H9 (cell line): ENCODE data around the gene TMEM131. TPM values are rescaled to one million over a fixed set of nuclear protein-coding genes. Genes with fewer than 3 reads are reported as not detected.

Source experiments
- DNase-seq: peaks from one replicate; pipeline ENCODE4 v3.0.0-alpha.2; 2017
- H2AFZ ChIP-seq: one replicate; pipeline ENCODE4 v1.6.1; 2013; ENCODE audit warnings: mild to moderate bottlenecking, low read length, control low read depth, moderate library complexity
- H2AK5ac ChIP-seq: 2 replicates; pipeline ENCODE4 v1.6.1; 2013; ENCODE audit warnings: low read length, control low read depth, mixed read lengths; ENCODE audit not compliant: insufficient read length
- H2BK120ac ChIP-seq: one replicate; pipeline ENCODE4 v1.6.1; 2013; ENCODE audit warnings: low read depth, mild to moderate bottlenecking, low read length, control low read depth, inconsistent platforms; ENCODE audit not compliant: poor library complexity, severe bottlenecking
- H2BK12ac ChIP-seq: 2 replicates; pipeline ENCODE4 v1.6.1; 2013; ENCODE audit warnings: low read length, control low read depth, mixed read lengths, low read depth; ENCODE audit not compliant: insufficient read length
- H2BK15ac ChIP-seq: 2 replicates; pipeline ENCODE4 v1.6.1; 2013; ENCODE audit warnings: low read depth, low read length, control low read depth
- H2BK20ac ChIP-seq: one replicate; pipeline ENCODE4 v1.6.1; 2013; ENCODE audit warnings: low read depth, mild to moderate bottlenecking, low read length, control low read depth, inconsistent platforms; ENCODE audit not compliant: poor library complexity, severe bottlenecking
- H2BK5ac ChIP-seq: 2 replicates; pipeline ENCODE4 v1.6.1; 2013; ENCODE audit warnings: low read length, control low read depth, mixed read lengths; ENCODE audit not compliant: insufficient read length
- H3K14ac ChIP-seq: 2 replicates; pipeline ENCODE4 v1.6.1; 2013; ENCODE audit warnings: low read length, control low read depth; ENCODE audit not compliant: insufficient read depth
- H3K18ac ChIP-seq: 2 replicates; pipeline ENCODE4 v1.6.1; 2013; ENCODE audit warnings: low read depth, mild to moderate bottlenecking, mixed read lengths, low read length, control low read depth; ENCODE audit not compliant: insufficient read length
- H3K23ac ChIP-seq: 2 replicates; pipeline ENCODE4 v1.6.1; 2013; ENCODE audit warnings: low read length, control low read depth, mixed read lengths, low read depth; ENCODE audit not compliant: insufficient read length
- H3K23me2 ChIP-seq: 2 replicates; pipeline ENCODE4 v1.6.1; 2013; ENCODE audit warnings: low read depth, mild to moderate bottlenecking, mixed read lengths, low read length, control low read depth; ENCODE audit not compliant: insufficient read length, poor library complexity, severe bottlenecking
- H3K27ac ChIP-seq: 2 replicates; pipeline ENCODE4 v1.5.1; 2013; ENCODE audit warnings: low read length, control low read depth, mixed read lengths, low read depth; ENCODE audit not compliant: insufficient read length
- H3K27me3 ChIP-seq: 2 replicates; pipeline ENCODE4 v1.6.1; 2013; ENCODE audit warnings: low read length, control low read depth, inconsistent platforms; ENCODE audit not compliant: insufficient read depth
- H3K4ac ChIP-seq: 2 replicates; pipeline ENCODE4 v1.6.1; 2013; ENCODE audit warnings: low read depth, mild to moderate bottlenecking, control low read depth, inconsistent platforms, low read length, moderate library complexity
- H3K4me1 ChIP-seq: 2 replicates; pipeline ENCODE4 v1.6.1; 2013; ENCODE audit warnings: low read length, control low read depth, inconsistent platforms; ENCODE audit not compliant: insufficient read depth
- H3K4me2 ChIP-seq: 2 replicates; pipeline ENCODE4 v1.6.1; 2013; ENCODE audit warnings: low read length, control low read depth, mixed read lengths; ENCODE audit not compliant: insufficient read length, insufficient read depth
- H3K56ac ChIP-seq: 2 replicates; pipeline ENCODE4 v1.6.1; 2013; ENCODE audit warnings: low read depth, mild to moderate bottlenecking, mixed read lengths, low read length, control low read depth; ENCODE audit not compliant: insufficient read length
- H3K79me1 ChIP-seq: 2 replicates; pipeline ENCODE4 v1.6.1; 2013; ENCODE audit warnings: low read depth, mild to moderate bottlenecking, moderate library complexity, low read length, control low read depth, inconsistent platforms; ENCODE audit not compliant: insufficient read depth, poor library complexity, severe bottlenecking
- H3K79me2 ChIP-seq: 2 replicates; pipeline ENCODE4 v1.6.1; 2013; ENCODE audit warnings: low read length, control low read depth, inconsistent platforms; ENCODE audit not compliant: insufficient read depth
- H3K9ac ChIP-seq: 2 replicates; pipeline ENCODE4 v1.6.1; 2013; ENCODE audit warnings: low read length, control low read depth, mixed read lengths; ENCODE audit not compliant: insufficient read length; ENCODE audit errors: extremely low read depth
- H3K9me3 ChIP-seq: one replicate; pipeline ENCODE4 v1.6.1; 2013; ENCODE audit warnings: low read depth, low read length, inconsistent platforms; ENCODE audit not compliant: control insufficient read depth
- H3T11ph ChIP-seq: one replicate; pipeline ENCODE4 v1.6.1; 2013; ENCODE audit warnings: mild to moderate bottlenecking, low read length, control low read depth, inconsistent platforms
- H4K20me1 ChIP-seq: one replicate; pipeline ENCODE4 v1.6.1; 2013; ENCODE audit not compliant: control insufficient read depth, insufficient read length, insufficient read depth
- H4K5ac ChIP-seq: 2 replicates; pipeline ENCODE4 v1.6.1; 2013; ENCODE audit warnings: low read depth, mild to moderate bottlenecking, mixed read lengths, low read length, control low read depth; ENCODE audit not compliant: insufficient read length
- H4K8ac ChIP-seq: replicated peaks from 2 replicates; pipeline ENCODE4 v1.6.1; 2013; ENCODE audit warnings: low read length, control low read depth, mixed read lengths, low read depth; ENCODE audit not compliant: insufficient read length
- H4K91ac ChIP-seq: 2 replicates; pipeline ENCODE4 v1.6.1; 2013; ENCODE audit warnings: low read depth, mild to moderate bottlenecking, moderate library complexity, mixed read lengths, low read length, control low read depth; ENCODE audit not compliant: insufficient read length
- H3K27ac Mint-ChIP-seq, 3 experiments: 2 replicates in 2 of 3; 3 replicates in 1 of 3; pipeline ENCODE4 v1.8.0; 2020 to 2021; ENCODE audit warnings: mixed read lengths in 3 of 3, mild to moderate bottlenecking in 1 of 3, moderate library complexity in 1 of 3
- H3K27me3 Mint-ChIP-seq: 2 replicates; pipeline ENCODE4 v1.8.0; 2021; ENCODE audit warnings: low read depth, mild to moderate bottlenecking, moderate library complexity, mixed read lengths
- H3K36me3 Mint-ChIP-seq, 3 experiments: 2 replicates in 2 of 3; 3 replicates in 1 of 3; pipeline ENCODE4 v1.8.0; 2020 to 2021; ENCODE audit warnings: low read depth in 3 of 3, mixed read lengths in 3 of 3; ENCODE audit not compliant: insufficient read depth in 1 of 3
- H3K4me1 Mint-ChIP-seq, 2 experiments: 2 replicates each; pipeline ENCODE4 v1.8.0; 2020; ENCODE audit warnings: mixed read lengths in 2 of 2
- H3K4me3 Mint-ChIP-seq, 2 experiments: 2 replicates in 1 of 2; 3 replicates in 1 of 2; pipeline ENCODE4 v1.8.0; 2020 to 2021; ENCODE audit warnings: mild to moderate bottlenecking in 2 of 2, mixed read lengths in 2 of 2, moderate library complexity in 1 of 2
- H3K9me3 Mint-ChIP-seq, 2 experiments: 2 replicates in 1 of 2; 3 replicates in 1 of 2; pipeline ENCODE4 v1.8.0; 2020; ENCODE audit warnings: mild to moderate bottlenecking in 2 of 2, mixed read lengths in 2 of 2, moderate library complexity in 1 of 2
- WGBS: extraction: QIAGEN DNeasy Blood & Tissue Kit; methylation state at CpG from one replicate; pipeline ENCODE4 v1.1.7; 2013; ENCODE audit warnings: missing lambda C conversion rate, low lambda C conversion rate, mixed read lengths; ENCODE audit not compliant: insufficient read length; ENCODE audit errors: extremely low coverage; 5-methylcytosine and 5-hydroxymethylcytosine counted together
- total RNA-seq: library from RNA; stranded (reverse); gene quantifications from 2 replicates; pipeline ENCODE4 v1.2.1, GENCODE V29; 2021
- TF ChIP-seq, protein P1 (sequence below): fragments of 200-600 bp; sonication (generic); conservative IDR thresholded peaks from 3 replicates; pipeline ENCODE4 v1.8.0; 2021; ENCODE audit warnings: antibody characterized with exemption, mild to moderate bottlenecking

Gene TMEM131
- total RNA-seq, 1 experiment from 2014 or later = 20.9 TPM

DNA sequence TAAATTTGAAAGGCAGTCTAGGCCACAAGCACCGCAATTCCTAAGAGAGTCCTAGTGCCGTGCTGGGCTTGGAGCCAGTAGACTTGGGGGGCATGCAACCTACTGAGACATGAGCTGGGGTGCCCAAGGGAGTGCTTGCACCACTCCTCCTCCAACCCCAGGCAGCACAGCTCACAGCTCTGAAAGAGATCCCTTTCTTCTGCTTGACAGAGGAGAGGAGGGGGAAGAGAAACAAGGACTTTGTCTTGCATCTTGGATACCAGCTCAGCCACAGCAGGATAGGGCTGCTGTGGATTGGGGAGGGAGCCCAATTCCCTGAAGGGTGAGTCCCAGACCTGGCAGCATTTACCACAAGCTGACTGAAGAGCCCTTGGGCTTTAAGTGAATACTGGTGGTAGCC, 134.6 kb downstream of the TMEM131 start:
- Histone ChIP-seq H2AK5ac (no peak overlapping the region), H2AFZ (no peak overlapping the region), H4K20me1 (no peaks in the 10 kb centered on the region), H2BK120ac (no peak overlapping the region), H3K27me3 (no peaks in the 10 kb centered on the region), H2BK5ac (no peak overlapping the region), H3K56ac (no peak overlapping the region), H3K23ac (no peak overlapping the region), H3K9ac (no peak overlapping the region), H3K4me2 (no peak overlapping the region), H3K14ac (no peak overlapping the region), H3K79me1 (no peaks in the 10 kb centered on the region), H3K9me3 (no peaks in the 10 kb centered on the region), H2BK20ac (no peak overlapping the region), H3K4ac (no peak overlapping the region), H3T11ph (no peak overlapping the region), H3K23me2 (no peaks in the 10 kb centered on the region), H3K18ac (no peak overlapping the region), H4K5ac (no peak overlapping the region), H2BK15ac (no peak overlapping the region), H2BK12ac (no peak overlapping the region), H3K4me1 (no peaks in the 10 kb centered on the region), H4K8ac (no peak overlapping the region), H3K79me2 (no peaks in the 10 kb centered on the region), H3K27ac (no peak overlapping the region), H4K91ac (no peak overlapping the region)
- no CpG with 5 or more reads among the region's 2 CpGs for WGBS
- Mint-ChIP-seq H3K27ac (peak overlapping the region in 1 of 3 experiments; percentile 68; a peak in 1 of 7 replicates), H3K4me3 (no peak overlapping the region), H3K4me1 (peaks cover 20 to 23% of the 10 kb centered on the region in 2 experiments), H3K27me3 (no peaks in the 10 kb centered on the region), H3K9me3 (0 out of 5 replicates have a peak, but pooled peaks cover 0 to 2% of the 10 kb centered on the region in 2 experiments), H3K36me3 (peaks cover 0 to 16% (median 6%) of the 10 kb centered on the region in 3 experiments; a peak in 4 of 7 replicates)
- TF ChIP-seq, protein P1, sequence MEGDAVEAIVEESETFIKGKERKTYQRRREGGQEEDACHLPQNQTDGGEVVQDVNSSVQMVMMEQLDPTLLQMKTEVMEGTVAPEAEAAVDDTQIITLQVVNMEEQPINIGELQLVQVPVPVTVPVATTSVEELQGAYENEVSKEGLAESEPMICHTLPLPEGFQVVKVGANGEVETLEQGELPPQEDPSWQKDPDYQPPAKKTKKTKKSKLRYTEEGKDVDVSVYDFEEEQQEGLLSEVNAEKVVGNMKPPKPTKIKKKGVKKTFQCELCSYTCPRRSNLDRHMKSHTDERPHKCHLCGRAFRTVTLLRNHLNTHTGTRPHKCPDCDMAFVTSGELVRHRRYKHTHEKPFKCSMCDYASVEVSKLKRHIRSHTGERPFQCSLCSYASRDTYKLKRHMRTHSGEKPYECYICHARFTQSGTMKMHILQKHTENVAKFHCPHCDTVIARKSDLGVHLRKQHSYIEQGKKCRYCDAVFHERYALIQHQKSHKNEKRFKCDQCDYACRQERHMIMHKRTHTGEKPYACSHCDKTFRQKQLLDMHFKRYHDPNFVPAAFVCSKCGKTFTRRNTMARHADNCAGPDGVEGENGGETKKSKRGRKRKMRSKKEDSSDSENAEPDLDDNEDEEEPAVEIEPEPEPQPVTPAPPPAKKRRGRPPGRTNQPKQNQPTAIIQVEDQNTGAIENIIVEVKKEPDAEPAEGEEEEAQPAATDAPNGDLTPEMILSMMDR = no peak
- DNase-seq = no peak
